Muscle of arm (tissue), 14 donors: Measurements from ENCODE around the gene FAM131A. TPM values are rescaled to one million over a fixed set of nuclear protein-coding genes. Genes with fewer than 3 reads are reported as not detected.
A peak's percentile ranks its signal among the peaks of the same experiment; 100 is the strongest.

Source experiments
- DNase-seq: peaks from one replicate; pipeline ENCODE4 v3.0.0-alpha.2; 2013
- long read RNA-seq, 11 donors: transcript quantifications; one replicate each; lab custom pipeline, GENCODE V29; 2026
- polyA plus RNA-seq, 12 donors: library from polyadenylated mRNA; unstranded; fragments of 120-200 nt; gene quantifications; one replicate each; pipeline ENCODE4 v1.2.1, GENCODE V29; 2013; ENCODE audit not compliant: insufficient read length in 12 of 12

FAM131A gene, protein sequence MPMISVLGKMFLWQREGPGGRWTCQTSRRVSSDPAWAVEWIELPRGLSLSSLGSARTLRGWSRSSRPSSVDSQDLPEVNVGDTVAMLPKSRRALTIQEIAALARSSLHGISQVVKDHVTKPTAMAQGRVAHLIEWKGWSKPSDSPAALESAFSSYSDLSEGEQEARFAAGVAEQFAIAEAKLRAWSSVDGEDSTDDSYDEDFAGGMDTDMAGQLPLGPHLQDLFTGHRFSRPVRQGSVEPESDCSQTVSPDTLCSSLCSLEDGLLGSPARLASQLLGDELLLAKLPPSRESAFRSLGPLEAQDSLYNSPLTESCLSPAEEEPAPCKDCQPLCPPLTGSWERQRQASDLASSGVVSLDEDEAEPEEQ
- polyA plus RNA-seq: 10 to 100 TPM in 6 of 12 donors, 1 to 10 TPM in 5, not detected in 1; 9.3 to 12.9 (median 10.5) TPM
- long read RNA-seq, donor 1, partial matches to known transcripts: 0 of 6 reads
- long read RNA-seq, donor 1, other reads (novel, unspliced or antisense): 0 of 6 reads
- long read RNA-seq, donor 2, partial matches to known transcripts: 0 of 6 reads
- long read RNA-seq, donor 2, other reads (novel, unspliced or antisense): 0 of 6 reads
- long read RNA-seq, donor 3, partial matches to known transcripts: 7 of 10 reads
- long read RNA-seq, donor 3, other reads (novel, unspliced or antisense): 0 of 10 reads
- long read RNA-seq, donor 4, partial matches to known transcripts: 0 of 1 reads
- long read RNA-seq, donor 4, other reads (novel, unspliced or antisense): 0 of 1 reads
- long read RNA-seq, donor 5, partial matches to known transcripts: 0 of 3 reads
- long read RNA-seq, donor 5, other reads (novel, unspliced or antisense): 0 of 3 reads
- long read RNA-seq, donor 6, partial matches to known transcripts: 0 of 4 reads
- long read RNA-seq, donor 6, other reads (novel, unspliced or antisense): 0 of 4 reads
- long read RNA-seq, donor 7, partial matches to known transcripts: 0 of 1 reads
- long read RNA-seq, donor 7, other reads (novel, unspliced or antisense): 0 of 1 reads
- long read RNA-seq, donor 8: 0 reads
- long read RNA-seq, donor 9, partial matches to known transcripts: 0 of 1 reads
- long read RNA-seq, donor 9, other reads (novel, unspliced or antisense): 0 of 1 reads
- long read RNA-seq, donor 10, partial matches to known transcripts: 0 of 4 reads
- long read RNA-seq, donor 10, other reads (novel, unspliced or antisense): 0 of 4 reads
- long read RNA-seq, donor 11, partial matches to known transcripts: 0 of 5 reads
- long read RNA-seq, donor 11, other reads (novel, unspliced or antisense): 0 of 5 reads

- DNase-seq: peak; percentile 89
Measured at GRCh38 chr3:184337399-184337714, at the start of gene FAM131A. Gene FAM131A (plus strand): TSS chr3:184337600. CDS start chr3:184337631, 31 bp downstream.

DNA sequence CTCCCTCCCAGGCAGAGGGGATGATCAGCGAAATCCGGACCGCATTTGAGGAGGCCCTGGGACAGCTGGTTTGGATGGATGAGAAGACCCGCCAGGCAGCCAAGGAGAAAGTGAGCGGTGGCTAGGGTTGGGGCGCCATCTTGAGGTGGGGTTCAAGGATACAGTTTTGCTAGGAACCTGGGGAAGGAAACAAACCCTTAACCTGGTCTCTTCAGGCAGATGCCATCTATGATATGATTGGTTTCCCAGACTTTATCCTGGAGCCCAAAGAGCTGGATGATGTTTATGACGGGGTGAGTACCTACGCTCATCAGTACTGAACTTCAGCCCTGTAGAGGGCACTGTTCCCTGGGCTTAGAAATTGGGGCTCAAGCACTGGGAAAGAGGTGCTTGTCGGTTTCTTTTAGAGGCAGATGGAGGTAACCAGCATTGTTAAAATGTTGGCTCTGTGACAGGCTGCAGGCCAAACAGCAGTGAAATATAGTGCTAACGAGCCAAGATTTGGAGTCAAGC, 47.9 kb upstream of the FAM131A start:
- no peak for DNase-seq

GRCh38 chr3:184290331-184290730, 47.1 kb upstream of the FAM131A start:
- DNase-seq: no peak

DNA sequence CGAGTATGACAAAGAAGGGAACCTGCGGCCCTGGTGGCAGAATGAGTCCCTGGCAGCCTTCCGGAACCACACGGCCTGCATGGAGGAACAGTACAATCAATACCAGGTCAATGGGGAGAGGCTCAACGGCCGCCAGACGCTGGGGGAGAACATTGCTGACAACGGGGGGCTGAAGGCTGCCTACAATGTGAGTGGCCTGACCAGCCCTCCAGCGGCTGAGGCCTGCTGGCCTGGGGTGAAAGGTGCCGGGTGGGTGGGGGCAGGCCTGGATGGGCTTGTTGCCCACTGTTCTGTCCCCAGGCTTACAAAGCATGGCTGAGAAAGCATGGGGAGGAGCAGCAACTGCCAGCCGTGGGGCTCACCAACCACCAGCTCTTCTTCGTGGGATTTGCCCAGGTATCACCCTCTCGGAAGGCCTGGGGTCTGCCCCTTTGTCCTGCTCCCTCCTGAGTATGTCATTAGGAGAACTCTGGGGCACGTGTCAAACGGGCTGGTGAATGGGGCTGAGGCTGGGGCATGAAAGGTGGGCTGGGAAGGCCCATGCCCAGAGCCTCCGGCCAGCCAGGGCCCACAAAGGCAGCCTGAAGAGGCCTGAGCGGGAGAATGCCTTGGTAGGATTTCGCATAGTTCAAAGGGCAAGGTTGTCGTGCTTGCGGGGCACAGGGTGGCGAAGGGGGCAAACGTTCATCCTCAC, 46.2 kb upstream of the FAM131A start:
- DNase-seq: no peak

DNA sequence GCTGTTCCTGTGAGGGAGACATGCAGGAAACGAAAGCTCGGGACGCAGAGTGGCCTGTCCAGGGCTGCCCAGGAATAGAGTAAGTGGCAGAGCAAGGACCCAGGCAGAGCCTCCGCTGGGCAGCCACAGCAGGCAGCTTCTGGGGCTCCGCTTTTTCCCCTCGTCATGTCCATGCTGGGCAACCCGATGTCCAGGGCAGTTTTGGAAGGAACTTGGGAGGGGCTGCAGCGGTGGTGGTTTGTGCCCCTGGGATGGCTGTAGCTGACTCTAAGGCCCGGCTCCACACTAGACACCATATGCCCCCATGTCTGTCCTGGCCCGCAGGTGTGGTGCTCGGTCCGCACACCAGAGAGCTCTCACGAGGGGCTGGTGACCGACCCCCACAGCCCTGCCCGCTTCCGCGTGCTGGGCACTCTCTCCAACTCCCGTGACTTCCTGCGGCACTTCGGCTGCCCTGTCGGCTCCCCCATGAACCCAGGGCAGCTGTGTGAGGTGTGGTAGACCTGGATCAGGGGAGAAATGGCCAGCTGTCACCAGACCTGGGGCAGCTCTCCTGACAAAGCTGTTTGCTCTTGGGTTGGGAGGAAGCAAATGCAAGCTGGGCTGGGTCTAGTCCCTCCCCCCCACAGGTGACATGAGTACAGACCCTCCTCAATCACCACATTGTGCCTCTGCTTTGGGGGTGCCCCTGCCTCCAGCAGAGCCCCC, 45.5 kb upstream of the FAM131A start:
- no peak for DNase-seq

GRCh38 chr3:184295771-184296170, 41.6 kb upstream of the FAM131A start:
- DNase-seq: no peak

- no peak for DNase-seq
Measured at GRCh38 chr3:184296616-184297015, 40.8 kb upstream of the FAM131A start.

DNA sequence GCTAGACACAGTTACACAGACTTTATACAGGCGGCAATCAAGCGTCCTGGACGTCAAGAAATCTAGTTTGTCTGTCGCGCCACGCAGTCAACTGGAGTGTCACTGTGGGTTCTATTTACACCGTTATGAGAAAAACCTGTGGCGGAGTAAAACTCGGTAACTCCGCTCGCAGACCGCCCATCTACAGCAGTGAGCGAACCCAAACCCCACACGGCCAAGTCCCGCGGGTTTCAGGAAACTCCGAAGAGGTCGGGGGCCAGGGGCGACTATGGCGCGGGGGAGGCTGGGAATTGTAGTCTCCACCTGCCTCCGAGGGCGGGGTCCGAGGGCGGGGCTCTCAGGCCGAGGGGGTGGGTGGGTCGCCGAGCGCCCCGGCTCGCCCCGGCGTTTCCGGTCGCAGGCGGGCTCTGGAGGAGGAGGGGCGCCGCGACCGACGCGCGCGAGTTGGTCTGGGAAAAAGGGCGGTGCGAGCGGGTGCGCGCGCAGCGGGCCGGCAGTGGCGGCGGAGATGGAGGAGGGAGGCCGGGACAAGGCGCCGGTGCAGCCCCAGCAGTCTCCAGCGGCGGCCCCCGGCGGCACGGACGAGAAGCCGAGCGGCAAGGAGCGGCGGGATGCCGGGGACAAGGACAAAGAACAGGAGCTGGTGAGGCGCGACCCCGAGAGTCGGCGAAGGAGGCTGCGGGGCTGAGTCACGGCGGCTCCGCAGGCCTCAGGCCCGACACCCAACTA, 38.5 kb upstream of the FAM131A start, which contains the start of gene PSMD2:
PSMD2 (plus strand) TSS at position 483 of the 729 bp plus-strand sequence; CDS start at position 509, 26 bp downstream.
- peak; percentile 95 for DNase-seq

GRCh38 chr3:184299488-184300377, 37.7 kb upstream of the FAM131A start:
- no peak for DNase-seq

DNA sequence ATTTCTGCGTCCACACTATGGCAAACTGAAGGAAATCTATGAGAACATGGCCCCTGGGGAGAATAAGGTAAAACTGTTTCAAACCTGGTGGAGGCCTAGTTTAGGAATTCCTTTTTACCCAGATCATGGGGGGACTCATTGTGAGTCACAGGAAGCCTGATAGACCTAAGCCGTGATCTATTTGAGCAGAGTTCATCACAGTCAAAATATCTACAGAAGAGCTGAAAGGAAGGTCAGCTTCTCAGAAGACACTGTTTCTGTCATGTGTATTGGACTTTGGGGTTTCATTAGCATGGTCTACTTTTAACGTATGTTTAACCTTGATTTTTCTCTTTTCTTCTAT, 37.1 kb upstream of the FAM131A start:
- DNase-seq: no peak

DNA sequence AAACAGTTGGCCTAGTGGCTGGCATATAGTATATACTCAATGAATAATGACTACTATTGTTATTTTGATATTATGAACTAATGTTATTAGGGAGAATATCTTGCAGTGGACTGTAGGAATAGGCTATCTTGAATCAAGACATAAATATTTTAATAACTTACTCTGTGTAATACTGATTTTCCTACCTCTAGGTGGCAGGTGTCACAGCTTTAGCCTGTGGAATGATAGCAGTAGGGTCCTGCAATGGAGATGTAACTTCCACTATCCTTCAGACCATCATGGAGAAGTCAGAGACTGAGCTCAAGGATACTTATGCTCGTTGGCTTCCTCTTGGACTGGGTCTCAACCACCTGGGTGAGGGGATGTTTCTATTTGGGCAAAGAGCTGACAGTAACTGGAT, 31.8 kb upstream of the FAM131A start:
- DNase-seq: no peak

GRCh38 chr3:184306341-184306972, 30.9 kb upstream of the FAM131A start:
- DNase-seq: no peak

DNA sequence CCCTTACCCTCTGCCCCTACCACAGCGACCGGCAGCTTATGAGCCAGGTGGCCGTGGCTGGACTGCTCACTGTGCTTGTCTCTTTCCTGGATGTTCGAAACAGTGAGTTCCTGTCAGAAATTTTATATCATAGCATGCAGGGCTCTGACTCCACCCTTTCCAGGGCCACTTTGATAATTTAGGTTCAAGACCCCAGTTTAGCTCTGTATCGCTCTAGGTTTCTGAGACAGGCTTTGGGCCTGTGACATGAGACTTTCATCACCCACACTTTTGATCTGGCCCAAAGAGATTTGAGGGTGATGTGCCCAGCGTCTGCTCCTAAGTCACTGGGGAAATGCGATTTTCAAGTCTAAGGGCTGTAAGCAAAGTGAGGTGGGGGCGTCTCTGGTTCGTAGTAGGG, 29.5 kb upstream of the FAM131A start:
- DNase-seq: no peak

- DNase-seq: no peak
Measured at GRCh38 chr3:184308744-184309143, 28.7 kb upstream of the FAM131A start.

- DNase-seq: no peak
Measured at GRCh38 chr3:184311633-184312032, 25.8 kb upstream of the FAM131A start.

DNA sequence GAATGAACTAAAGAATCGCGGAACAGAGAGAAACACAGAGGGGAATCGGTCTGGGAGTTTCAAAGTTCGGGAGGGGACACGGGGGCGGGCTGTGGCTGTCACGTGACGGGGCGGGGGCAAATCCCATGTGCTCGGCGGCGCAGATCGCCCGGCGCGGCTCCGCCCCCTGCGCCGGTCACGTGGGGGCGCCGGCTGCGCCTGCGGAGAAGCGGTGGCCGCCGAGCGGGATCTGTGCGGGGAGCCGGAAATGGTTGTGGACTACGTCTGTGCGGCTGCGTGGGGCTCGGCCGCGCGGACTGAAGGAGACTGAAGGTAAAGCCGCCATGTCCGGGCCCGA, 23.1 kb upstream of the FAM131A start, which contains the start of gene EIF4G1:
EIF4G1 (plus strand) TSS at position 244 of the 337 bp plus-strand sequence. CDS start 1,191 bp downstream, outside the sequence.
- peak; percentile 92 for DNase-seq

GRCh38 chr3:184314700-184315542, 22.5 kb upstream of the FAM131A start:
- peak; percentile 85 for DNase-seq
